Measurements from ENCODE around the gene CREBRF.
"Not testable (repeated sequence)": the region's sequence is repeated elsewhere in the genome, so short reads cannot be mapped to it uniquely, and the experiment has no call there.

CREBRF gene

DNA sequence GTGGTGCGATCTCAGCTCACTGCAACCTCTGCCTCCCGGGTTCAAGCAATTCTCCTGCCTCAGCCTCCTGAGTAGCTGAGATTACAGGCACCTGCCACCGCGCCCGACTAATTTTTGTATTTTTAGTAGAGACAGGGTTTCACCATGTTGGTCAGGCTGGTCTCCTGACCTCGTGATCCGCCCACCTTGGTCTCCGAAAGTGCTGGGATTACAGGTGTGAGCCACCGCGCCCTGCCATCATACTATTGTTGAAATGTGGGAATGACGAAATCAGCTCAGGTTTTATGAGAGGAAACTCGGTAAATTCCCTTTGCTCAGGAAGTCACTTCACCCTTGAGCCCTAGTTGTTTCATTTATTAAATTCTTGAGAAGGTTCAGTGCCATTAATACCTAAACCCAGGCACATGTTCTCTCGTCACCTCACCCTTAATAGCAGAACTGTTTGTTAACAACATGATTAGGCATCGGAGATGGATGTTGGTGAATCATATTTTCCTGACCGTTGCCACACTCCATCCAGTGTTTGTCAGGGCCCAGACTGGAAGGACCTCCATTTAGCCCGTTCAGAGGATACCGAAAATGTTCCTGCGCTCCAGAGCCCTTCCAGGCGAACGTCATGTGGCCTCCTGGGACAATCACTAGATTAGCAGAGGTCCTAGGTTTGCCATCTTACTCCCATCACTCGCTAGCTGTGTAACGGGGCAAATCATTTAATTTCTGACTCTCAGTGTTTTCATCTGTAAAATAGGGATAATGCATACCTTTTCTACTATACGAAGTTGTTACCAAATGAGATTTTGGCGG lies 20.0 kb upstream of the CREBRF start:
- peak; percentile 28 to 40 for DNase-seq

DNA sequence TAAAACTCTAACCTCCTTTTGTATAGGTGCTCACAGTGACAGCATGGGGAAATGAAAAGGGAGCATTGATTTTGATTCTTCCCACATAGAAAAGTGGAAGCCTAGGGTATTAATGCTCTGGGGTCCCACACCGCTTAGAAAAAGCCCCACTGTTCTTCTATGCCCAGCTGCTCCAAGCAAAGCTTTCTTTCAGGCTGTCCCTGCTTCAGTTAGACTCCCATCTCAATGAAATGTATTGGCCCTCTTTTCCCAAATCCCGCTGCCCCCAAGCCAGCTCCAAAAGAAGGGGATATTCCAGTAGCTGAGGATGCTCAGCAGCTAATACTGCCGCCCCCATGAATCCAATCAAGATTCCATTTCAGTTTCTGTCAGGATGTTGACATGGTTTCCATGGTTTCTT lies 17.0 kb upstream of the CREBRF start:
- no peak for DNase-seq

DNA sequence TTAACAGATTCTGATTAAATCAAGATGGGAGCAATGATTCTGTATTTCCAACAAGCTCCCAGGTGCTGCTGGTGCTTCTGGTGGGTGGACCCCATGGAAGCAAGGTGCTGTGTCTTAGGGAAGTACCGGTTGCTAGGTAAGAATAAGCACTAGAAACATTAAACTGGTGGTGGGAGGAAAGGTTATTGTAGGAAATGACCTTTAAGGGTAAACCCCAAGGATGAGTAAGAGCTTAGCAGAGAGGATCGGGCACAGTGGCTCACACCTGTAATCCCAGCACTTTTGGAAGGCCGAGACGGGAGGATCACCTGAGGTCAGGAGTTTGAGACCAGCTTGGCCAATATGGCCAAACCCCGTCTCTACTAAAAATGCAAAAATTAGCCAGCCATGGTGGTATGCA lies 16.2 kb upstream of the CREBRF start:
- DNase-seq, result no peak

DNA sequence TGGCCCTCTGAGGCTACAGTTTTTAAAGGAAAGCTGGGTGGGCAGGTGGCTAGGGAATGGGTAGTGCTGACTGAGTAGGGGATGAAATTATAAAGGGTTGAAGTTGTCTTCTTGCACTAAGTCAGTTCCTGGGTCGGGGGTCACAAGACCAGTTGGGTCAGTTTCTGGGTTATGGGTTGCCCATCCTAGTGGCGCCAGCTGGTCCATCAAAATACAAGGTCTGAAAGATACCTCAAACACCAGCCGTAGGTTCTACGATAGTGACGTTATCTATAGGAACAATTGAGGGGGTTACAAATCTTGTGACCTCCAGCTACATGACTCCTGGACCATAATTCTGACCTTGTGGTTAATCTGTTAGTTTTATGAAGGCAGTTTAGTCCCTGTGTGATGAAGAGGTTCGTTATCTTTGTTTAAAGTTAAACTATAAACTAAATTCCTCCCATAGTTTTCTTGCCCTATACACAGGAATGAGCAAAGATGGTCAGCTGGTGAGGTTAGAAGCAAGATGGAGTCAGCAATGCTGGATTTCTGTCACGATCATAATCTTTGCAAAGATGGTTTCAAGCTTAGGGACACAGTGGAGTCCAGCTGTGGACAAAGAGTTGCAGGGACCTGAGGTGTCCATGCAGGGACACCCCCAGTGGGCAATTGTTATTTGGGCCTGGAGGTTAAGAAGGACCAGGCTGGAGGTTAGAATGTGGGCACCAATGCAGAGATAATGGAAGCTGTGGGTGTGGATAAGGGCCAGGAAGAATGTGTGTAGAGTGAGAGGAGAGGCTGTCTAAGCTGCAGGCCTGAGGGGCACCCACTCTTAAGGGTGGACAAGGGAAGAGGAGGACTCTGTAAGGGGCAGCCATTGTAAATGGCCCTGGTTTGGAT lies 14.0 kb upstream of the CREBRF start:
- DNase-seq, result no peak

DNA sequence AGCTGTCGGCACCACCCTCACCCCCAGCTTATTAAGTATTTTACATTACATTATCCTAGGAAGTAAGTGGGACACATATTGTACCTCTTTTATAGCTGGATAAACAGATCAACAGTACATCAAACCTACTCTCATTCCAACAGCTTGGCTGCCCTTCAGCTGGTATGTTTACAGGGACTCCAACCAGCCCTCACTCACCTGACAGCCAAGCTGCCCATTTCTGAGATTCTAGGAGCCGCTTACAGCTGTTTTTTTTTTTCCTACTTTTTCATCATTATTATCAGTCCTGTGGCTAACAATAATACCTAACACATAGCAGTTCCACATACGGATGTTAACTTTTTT lies 13.4 kb upstream of the CREBRF start:
- no peak for DNase-seq

DNA sequence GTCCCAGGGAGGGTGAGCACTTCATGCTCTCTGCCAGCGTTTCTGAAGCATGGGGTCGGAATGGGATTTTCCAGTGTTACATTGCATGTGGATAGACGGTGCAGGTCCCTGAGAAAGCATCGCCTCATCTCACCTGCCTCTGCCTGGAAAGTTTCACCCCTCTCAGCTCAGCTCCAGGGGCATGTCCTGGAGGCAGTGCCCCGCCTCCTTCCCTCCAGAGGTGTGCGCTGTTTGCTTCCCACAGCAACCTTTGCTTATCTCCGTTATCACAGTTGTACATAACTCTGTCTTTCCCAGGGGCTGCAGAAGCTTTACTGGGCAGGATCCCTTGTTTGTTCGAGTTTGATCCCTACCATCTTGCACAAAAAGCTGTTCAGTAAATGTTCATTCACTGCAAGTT lies 10.7 kb upstream of the CREBRF start:
- no peak for DNase-seq

DNA sequence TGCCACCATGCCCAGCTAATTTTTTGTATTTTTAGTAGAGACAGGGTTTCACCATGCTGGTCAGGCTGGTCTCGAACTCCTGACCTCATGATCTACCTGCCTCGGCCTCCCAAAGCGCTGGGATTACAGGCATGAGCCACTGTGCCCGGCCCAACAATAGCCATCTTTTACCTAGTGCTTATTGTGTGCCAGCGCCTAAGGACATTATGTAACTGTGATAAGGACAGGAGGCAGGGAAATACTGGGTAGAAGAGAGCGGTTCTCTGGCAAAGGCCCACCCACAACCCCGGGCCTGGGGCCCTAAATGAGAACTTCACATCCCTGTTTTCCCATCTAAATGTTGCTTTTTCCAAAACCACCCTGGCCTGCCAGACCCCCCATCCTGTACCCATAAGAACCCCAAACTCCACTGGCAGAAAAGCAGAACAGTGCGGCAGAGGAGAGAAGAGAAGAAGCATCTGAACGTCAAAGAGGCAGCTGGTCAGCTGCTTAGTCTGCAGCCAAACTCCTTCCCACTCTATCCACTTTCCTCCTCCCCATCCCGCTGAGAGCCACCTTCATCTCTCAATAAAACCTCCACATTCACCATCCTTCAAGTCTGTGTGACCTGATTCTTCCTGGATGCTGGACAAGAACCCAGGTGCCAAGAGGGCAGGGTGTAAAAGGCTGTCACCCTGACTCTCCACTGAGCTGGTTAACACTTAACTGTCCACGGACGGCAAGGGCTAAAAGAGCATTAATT lies 8.9 kb upstream of the CREBRF start:
- DNase-seq, result not testable (repeated sequence)

DNA sequence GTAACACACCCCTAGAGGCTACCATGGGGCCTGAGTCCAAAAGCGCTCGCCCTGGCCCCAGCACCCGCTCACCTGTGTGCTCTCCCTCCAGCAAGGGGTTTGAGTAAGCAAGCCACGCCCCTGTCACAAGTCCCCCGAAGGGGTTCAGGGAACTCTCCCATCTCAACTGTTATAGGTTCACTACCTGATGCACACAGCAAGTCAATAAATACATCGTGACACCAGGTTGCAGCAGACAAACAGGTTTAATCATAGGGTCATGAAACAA lies 8.4 kb upstream of the CREBRF start:
- DNase-seq, result no peak

DNA sequence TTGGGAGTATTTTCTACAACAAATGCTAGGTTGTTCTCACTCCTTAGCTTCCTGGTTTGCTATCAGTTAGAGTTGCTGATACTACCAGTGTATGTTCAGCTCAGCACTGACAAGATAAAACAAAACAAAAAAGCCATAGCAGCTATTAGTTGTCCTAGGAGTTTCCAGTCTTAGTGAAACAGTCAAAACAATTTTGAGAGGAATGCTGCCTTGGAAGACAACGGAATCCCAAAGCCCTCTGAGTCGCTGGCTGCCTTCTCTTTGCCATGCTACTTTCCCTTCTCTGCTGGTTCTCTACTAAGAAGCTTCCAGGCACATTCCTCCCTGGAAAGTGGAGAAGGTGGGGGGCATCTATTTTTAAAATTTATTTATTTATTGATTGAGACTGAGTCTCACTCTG lies 5.4 kb upstream of the CREBRF start:
- DNase-seq, result no peak

DNA sequence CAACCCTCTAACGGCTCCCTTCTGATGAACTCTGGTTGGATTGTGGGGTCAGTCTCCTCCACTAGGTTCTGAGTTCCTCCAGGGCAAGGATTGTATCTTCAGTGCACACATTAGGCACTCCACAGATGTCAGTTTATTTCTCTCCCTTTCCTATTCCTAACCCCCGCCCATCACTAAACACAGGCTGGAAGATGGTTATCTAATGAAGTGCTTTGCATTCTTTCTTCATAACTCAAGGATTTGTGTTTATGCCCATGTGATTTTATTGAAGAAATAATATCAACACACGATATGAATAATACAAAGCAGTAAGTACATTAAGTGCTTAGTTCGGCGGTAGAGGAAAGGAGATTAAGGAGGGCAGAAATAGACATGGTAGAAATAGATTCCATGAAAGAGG lies 4.4 kb upstream of the CREBRF start:
- DNase-seq, result no peak

DNA sequence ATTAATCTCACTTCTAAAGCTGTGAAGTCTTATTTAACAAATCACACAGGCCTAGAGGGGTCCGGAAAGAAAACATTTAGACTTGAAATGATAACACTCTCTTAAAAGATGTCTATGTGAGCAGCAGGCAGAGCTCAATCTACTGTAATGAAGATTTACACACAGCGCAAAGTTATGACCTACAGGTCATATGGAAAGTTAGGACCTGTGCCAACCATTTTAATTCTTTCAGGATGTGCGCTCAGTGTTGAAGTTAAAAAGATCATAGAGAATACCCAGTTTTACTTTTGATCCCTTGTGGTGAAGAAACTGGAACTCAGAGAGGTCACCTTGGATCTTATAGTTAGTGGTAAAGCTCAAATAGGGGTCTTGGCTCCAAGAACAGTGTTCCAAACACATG lies 3.1 kb upstream of the CREBRF start:
- DNase-seq, result no peak

DNA sequence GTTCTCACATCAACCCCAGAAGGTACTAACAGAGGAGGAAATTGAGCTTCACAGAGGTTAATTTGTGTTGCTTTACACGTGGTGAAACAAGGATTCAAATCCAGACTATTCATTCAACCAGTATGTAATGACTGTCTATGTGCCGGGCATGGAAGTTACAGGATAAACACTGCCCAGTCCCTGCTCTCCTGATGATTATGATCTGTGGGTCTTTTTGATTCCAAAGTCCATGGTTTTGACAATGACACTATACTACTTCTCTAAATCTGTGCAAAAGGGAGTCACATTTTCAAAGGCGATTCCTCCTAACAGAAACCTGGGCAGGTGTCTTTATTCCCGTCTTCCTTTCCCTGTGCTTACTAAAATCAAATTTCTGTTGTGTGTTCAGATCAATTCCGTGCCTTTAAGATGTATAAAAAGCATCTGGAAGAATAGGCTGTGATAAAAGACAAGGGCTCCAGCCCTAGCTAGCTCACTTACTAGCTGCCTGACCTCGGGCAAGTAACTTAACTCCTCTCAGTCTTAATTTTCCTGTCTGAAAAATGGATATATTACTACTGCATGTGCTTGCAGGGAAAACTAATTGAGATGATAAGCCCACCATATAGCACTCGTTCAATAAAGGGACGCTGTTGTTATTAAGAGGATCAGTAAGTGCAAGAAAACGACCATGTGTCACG lies 970 bp upstream of the CREBRF start:
- DNase-seq, result no peak

DNA sequence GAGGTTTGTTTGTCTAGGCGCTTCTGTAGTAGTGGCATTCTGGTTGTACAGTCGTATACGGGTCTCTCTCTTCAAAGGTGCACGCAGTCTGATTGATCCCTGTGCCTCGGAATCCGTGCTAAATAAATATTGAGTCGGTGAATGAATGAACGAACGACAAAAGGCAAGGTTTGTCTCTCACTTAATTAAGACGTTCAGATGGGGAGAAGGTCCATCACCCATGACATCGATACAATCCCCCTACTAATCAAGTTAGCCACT lies 500 bp upstream of the CREBRF start:
- DNase-seq, result no peak

DNA sequence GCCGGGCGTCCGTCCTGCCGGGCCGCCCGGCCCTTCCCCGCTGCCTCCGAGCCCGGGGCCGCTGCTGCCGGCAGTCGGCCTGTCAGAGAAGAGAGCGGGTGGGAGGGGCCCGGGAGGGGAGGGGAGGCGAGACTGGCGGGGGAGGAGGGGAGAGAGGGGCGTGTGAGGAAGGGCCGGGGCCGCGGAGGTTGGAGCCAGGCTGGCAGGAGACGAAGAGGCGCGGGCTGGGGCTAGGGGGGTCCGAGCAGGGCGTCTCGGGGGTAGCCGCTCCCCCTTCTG lies 570 bp downstream of the CREBRF start:
- DNase-seq, result no peak

DNA sequence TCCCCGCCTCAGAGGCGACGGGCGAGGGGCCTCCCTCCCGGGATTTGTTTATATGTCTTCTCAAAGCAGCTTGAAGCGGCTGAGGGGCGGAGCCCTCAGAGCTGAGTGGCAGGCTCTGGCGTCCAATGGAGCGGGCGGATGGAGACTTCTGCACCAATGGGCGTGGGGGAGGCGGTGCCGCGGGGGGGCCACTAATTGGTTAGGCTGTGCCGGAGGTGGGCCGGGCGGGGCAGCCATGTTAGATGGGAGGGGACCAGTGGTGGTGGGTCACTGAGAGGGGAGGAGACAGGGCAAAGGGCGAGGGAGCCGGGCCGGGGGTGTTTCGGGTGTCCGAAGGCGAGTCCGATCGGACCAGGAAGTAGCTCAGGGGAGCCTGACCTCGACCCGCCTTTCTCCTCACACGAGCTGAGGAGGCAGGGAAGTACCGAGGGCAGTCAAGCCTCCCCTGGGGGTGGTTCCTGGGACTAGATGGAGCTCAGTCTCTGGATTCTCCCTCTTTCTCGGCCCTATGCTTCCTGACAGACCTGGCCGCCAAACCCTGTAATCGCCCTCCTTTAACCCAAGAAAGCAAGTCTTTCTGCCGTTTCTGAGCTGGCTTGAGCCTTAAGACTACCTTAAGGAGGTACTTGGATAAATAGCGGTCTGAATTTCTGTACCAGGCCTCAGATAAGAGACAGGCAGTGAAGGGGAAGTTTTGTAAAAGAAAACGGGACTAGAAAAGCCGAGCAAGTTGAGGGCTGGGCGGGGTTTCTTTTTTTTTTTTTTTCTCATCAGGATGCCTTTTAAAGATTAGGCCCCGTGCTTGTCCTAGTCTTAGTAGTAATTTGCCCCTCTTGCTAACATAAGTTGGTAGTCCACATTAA lies 1.1 kb downstream of the CREBRF start:
- peak; percentile 98 for DNase-seq

DNA sequence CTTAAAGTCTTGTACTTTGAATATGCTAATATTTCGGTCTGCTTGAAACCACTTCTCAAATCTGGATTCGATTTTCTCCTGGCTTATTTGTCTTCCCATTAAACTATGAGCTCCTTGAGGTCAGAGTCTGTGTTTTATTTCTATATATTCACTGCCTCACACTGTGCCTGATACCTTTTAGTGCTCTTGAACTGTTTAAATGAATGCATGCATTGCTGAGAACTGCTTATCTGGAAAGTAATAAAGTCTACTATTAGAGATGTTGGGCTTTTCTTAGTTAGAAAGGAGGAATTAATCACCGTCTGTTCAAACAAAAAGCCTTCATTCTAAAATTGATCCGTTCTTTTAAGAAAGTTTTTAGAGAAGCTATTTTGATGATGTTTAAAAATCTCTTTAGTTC lies 6.0 kb downstream of the CREBRF start:
- DNase-seq, result no peak

DNA sequence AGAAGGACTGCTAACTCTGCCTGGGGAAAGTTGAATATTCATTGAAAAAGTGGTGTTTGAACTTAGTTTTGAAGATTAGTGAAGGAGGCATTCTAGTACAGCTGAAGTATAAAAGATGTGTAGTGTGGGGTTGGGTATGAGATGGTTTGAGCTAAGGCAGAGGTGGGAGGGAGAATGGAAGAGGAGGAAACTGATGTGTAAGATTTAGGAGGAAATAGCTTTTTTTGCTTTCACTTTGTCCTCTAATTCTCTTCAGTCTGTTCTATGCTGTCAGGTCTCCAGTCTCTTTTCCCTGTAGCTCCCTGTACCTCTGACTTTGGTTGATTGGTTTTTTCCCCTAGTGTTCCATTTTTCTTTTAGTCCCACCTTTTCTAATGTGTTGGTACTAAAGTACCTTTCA lies 9.0 kb downstream of the CREBRF start:
- peak in 1 of 2 donors; percentile 11 for DNase-seq

DNA sequence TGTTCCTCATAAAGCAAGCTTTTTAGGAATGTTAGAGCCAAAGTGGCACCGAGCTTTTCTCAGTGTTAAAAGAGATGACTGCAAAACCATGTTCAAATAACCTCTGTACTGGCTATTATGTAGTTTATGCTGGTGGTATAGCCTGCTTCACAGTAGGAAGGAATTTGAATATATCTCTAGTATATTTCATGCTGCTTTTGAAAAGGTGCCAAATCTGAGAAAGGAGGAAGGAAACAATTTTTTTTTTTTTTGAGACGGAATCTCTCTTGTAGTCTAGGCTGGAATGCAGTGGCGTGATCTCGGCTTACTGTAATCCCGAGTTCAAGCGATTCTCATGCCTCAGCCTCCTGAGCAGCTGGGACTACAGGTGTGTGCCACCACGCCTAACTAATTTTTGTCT lies 13.5 kb downstream of the CREBRF start:
- no peak for DNase-seq

DNA sequence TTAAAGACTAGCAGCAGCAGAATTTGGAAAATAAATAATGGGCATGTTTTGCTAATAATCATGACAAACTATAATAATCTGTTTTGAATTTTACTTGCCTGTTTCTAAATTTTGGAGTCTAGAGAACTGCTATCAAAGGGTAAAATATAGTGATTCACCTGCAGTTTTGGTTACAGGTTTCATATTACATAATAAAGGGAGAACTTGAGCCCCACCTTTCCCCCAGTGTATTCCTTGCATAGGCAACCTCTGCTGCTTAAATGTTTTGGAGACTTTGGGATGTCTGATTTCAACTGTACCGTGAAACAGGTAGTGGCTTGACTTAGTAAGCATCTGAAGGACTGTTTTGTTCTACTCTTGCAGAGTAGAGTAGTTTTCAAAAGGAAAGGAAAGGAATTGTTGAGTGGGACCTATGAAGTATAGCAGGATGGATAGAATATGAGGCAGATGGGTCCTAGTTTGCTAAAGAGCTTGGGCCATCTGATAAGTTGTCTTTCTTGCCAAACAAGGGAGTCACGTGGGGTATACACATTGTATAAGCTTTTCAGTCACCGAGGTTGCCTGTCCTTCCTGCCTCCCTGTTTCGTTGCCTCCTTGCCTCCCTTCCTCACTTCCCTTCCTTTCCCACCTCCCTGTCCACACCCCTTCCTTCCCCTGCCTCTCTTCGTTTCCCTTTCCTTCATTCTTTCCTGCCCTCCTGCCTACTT lies 19.1 kb downstream of the CREBRF start:
- no peak for DNase-seq

DNA sequence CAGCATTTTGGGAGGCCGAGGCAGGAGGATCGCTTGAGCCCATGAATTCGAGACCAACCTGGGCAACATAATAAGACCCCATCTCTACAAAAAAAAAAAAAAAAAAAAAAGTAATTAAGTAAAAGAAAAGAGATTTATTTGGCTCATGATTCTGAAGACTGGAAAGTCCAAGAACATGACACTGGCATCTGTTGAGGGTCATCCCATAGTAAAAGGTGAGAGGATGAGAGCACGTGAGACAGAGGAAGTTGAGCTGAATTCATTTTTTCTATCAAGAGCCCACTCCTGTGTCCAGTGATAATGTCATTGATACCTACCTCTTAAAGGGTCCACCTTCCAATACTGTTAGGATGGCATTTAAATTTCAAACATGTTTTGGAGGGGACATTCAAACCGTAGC lies 19.8 kb downstream of the CREBRF start:
- DNase-seq, result no peak

DNA sequence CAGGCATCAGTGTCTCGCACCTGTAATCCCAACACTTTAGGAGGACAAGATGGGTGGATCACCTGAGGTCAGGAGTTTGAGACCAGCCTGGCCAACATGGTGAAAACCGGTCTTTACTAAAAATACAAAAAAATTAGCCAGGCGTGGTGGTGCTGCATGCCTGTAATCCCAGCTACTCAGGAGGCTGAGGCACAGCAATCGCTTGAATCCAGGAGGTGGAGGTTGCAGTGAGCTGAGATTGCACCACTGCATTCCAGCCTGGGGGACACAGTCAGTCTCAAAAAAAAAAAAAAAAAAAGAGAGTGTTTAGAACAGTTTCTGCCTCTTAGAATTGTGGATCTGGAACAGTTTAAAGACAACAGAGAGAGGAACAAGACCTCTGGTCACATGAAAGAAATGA lies 20.3 kb downstream of the CREBRF start:
- DNase-seq, result not testable (repeated sequence)

DNA sequence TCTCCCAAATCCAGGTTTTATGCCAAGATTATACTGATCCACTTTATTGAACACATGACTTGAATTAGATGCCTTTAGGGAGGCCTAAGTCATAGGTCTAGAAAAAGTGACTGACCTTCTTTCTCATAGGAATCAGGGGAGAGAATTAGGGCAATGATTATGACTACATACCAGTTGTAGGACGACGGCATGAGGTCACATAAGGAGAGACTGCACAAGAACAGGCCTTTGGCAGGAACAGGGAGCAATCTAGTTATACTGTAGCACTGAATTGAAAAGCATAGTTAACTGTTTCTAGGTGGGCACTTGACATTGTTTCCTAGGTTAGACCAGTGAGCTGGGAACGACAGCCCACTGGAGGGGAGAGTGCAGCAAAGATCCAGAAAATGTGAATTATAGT lies 22.7 kb downstream of the CREBRF start:
- no peak for DNase-seq
